Sigmoid colon (tissue), 4 donors: ENCODE measurements around the gene GAREM2.

Source experiments
- POLR2A ChIP-seq, 2 donors: fragments of 450-650 bp; IDR thresholded peaks; one replicate each; pipeline ENCODE4 v1.6.1; 2016; ENCODE audit warnings: antibody characterized with exemption in 2 of 2, mild to moderate bottlenecking in 2 of 2, moderate library complexity in 2 of 2
- POLR2AphosphoS5 ChIP-seq, 4 donors: sonication (generic); formaldehyde crosslinking; IDR thresholded peaks; one replicate each; pipeline ENCODE4 v1.6.1; 2017; ENCODE audit warnings: antibody characterized with exemption in 4 of 4
- TF ChIP-seq, protein P1 (sequence below), 4 experiments: fragments of 450-650 bp in 3 of 4; fragments of 200-600 bp in 1 of 4; IDR thresholded peaks; one replicate each; pipeline ENCODE4 v1.5.1; 2016 to 2019; ENCODE audit warnings: antibody characterized with exemption in 4 of 4, mild to moderate bottlenecking in 3 of 4, moderate library complexity in 2 of 4

DNA sequence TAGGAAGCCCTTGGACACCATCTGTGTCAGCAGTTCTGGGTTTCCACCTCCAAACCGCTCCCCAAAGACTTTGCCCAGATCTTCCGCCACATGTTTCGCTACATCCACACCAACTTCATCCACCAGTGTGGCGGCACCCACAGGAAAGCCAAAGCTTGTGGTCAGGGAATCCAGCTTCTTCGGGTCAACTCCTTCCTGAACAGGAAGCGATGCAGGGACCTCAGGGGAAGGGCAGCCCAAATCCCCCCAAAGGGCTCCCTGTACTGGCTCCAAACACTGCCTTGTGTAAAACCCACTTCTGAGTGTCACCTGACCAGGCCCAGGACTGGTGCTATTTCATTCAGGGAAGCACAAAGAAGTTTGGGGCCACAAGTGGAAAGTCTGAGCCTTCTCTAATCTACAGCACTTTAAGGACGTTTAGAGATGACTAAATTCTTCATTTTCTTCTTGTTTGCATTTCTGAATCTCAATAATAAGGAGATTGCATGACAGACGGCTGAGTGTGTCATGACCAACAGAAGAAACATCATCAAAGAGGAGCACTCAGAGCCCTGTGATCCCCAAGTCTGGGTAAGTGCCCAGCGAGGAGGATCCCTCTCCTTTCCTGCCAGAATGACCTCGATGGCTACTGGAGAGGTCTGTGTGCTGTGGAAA is 20.8 kb downstream of the GAREM2 start:
- TF ChIP-seq, protein P1, sequence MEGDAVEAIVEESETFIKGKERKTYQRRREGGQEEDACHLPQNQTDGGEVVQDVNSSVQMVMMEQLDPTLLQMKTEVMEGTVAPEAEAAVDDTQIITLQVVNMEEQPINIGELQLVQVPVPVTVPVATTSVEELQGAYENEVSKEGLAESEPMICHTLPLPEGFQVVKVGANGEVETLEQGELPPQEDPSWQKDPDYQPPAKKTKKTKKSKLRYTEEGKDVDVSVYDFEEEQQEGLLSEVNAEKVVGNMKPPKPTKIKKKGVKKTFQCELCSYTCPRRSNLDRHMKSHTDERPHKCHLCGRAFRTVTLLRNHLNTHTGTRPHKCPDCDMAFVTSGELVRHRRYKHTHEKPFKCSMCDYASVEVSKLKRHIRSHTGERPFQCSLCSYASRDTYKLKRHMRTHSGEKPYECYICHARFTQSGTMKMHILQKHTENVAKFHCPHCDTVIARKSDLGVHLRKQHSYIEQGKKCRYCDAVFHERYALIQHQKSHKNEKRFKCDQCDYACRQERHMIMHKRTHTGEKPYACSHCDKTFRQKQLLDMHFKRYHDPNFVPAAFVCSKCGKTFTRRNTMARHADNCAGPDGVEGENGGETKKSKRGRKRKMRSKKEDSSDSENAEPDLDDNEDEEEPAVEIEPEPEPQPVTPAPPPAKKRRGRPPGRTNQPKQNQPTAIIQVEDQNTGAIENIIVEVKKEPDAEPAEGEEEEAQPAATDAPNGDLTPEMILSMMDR (IDR thresholded peaks at IDR 0.05) = no peak
- TF ChIP-seq POLR2AphosphoS5 (IDR thresholded peaks at IDR 0.05) (no peak), POLR2A (IDR thresholded peaks at IDR 0.05) (no peak)
